Activated T-cell treated with anti-CD3 and anti-CD28 coated beads, Interleukin-2, amount 50 U/mL, for 24 hours (primary cell): ENCODE measurements around the gene ZRANB1.
"Not testable (repeated sequence)": the region's sequence is repeated elsewhere in the genome, so short reads cannot be mapped to it uniquely, and the experiment has no call there.

Source experiments
- DNase-seq: peaks from one replicate; pipeline ENCODE4 v3.0.0-alpha.2; 2020
- H3K27ac Mint-ChIP-seq: 2 replicates; pipeline ENCODE4 v1.8.0; 2020; ENCODE audit warnings: mild to moderate bottlenecking, mixed read lengths
- H3K27me3 Mint-ChIP-seq: 2 replicates; pipeline ENCODE4 v1.8.0; 2020; ENCODE audit warnings: mixed read lengths
- H3K36me3 Mint-ChIP-seq: 2 replicates; pipeline ENCODE4 v1.8.0; 2020; ENCODE audit warnings: low read depth, mixed read lengths
- H3K4me1 Mint-ChIP-seq: 2 replicates; pipeline ENCODE4 v1.8.0; 2020; ENCODE audit warnings: low read depth, mixed read lengths
- H3K4me3 Mint-ChIP-seq: 2 replicates; pipeline ENCODE4 v1.8.0; 2020; ENCODE audit warnings: mild to moderate bottlenecking, moderate library complexity, mixed read lengths
- H3K9me3 Mint-ChIP-seq: 2 replicates; pipeline ENCODE4 v1.8.0; 2020; ENCODE audit warnings: mixed read lengths

ZRANB1 gene

GRCh38 chr10:124914398-124914797 lies 27.5 kb upstream of the ZRANB1 start:
- H3K9me3 Mint-ChIP-seq, result not testable (repeated sequence)

GRCh38 chr10:124916098-124916584 lies 25.8 kb upstream of the ZRANB1 start:
- DNase-seq, result no peak
- H3K36me3 Mint-ChIP-seq, result peaks cover 22% of the 10 kb centered on the region
- H3K4me3 Mint-ChIP-seq, result peak overlapping the region; percentile 90
- peak overlapping the region; percentile 95 for H3K27ac Mint-ChIP-seq
- H3K9me3 Mint-ChIP-seq, result no peaks in the 10 kb centered on the region
- peaks cover 3% of the 10 kb centered on the region for H3K27me3 Mint-ChIP-seq
- H3K4me1 Mint-ChIP-seq, result peaks cover 36% of the 10 kb centered on the region

More at GRCh38 chr10:124914398-124914797, 27.5 kb upstream of the ZRANB1 start:
- DNase-seq, H3K27me3 Mint-ChIP-seq, H3K27ac Mint-ChIP-seq, H3K4me3 Mint-ChIP-seq: not testable (repeated sequence)
- H3K4me1 Mint-ChIP-seq, result peaks cover 23% of the 10 kb centered on the region
- H3K36me3 Mint-ChIP-seq, result peaks cover 18% of the 10 kb centered on the region

- Mint-ChIP-seq H3K4me3 (peak overlapping the region; percentile 90), H3K9me3 (no peaks in the 10 kb centered on the region), H3K4me1 (peaks cover 37% of the 10 kb centered on the region), H3K36me3 (peaks cover 23% of the 10 kb centered on the region), H3K27ac (peak overlapping the region; percentile 95), H3K27me3 (no peaks in the 10 kb centered on the region)
- peak; percentile 98 for DNase-seq
Measured at GRCh38 chr10:124916585-124917427, 25.1 kb upstream of the ZRANB1 start.

GRCh38 chr10:124917428-124918190 lies 24.3 kb upstream of the ZRANB1 start:
- peak overlapping the region; percentile 90 for H3K4me3 Mint-ChIP-seq
- peak overlapping the region; percentile 96 for H3K27ac Mint-ChIP-seq
- no peaks in the 10 kb centered on the region for H3K9me3 Mint-ChIP-seq
- H3K36me3 Mint-ChIP-seq, result peaks cover 24% of the 10 kb centered on the region
- no peaks in the 10 kb centered on the region for H3K27me3 Mint-ChIP-seq
- peaks cover 36% of the 10 kb centered on the region for H3K4me1 Mint-ChIP-seq
- DNase-seq, result peak; percentile 59

- Mint-ChIP-seq H3K4me3 (peak overlapping the region; percentile 90), H3K4me1 (peaks cover 36% of the 10 kb centered on the region), H3K27me3 (no peaks in the 10 kb centered on the region), H3K9me3 (no peaks in the 10 kb centered on the region), H3K27ac (peak overlapping the region; percentile 96), H3K36me3 (peaks cover 28% of the 10 kb centered on the region)
- no peak for DNase-seq
Measured at GRCh38 chr10:124918191-124918830, 23.6 kb upstream of the ZRANB1 start.

GRCh38 chr10:124918906-124919305 lies 23.0 kb upstream of the ZRANB1 start:
- H3K27ac Mint-ChIP-seq, result peak overlapping the region; percentile 44
- peaks cover 40% of the 10 kb centered on the region for H3K4me1 Mint-ChIP-seq
- peaks cover 31% of the 10 kb centered on the region for H3K36me3 Mint-ChIP-seq
- no peak for DNase-seq
- no peaks in the 10 kb centered on the region for H3K27me3 Mint-ChIP-seq
- H3K9me3 Mint-ChIP-seq, result no peaks in the 10 kb centered on the region
- peak overlapping the region; percentile 90 for H3K4me3 Mint-ChIP-seq

- Mint-ChIP-seq H3K27me3 (no peaks in the 10 kb centered on the region), H3K27ac (no peak overlapping the region), H3K4me1 (peaks cover 50% of the 10 kb centered on the region), H3K36me3 (peaks cover 35% of the 10 kb centered on the region), H3K9me3 (no peaks in the 10 kb centered on the region), H3K4me3 (no peak overlapping the region)
- DNase-seq, result no peak
Measured at GRCh38 chr10:124921261-124921660, 20.7 kb upstream of the ZRANB1 start.

- DNase-seq, result no peak
- Mint-ChIP-seq H3K36me3 (peaks cover 35% of the 10 kb centered on the region), H3K27ac (no peak overlapping the region), H3K9me3 (no peaks in the 10 kb centered on the region), H3K27me3 (no peaks in the 10 kb centered on the region), H3K4me1 (peaks cover 48% of the 10 kb centered on the region), H3K4me3 (no peak overlapping the region)
Measured at GRCh38 chr10:124923684-124924083, 18.2 kb upstream of the ZRANB1 start.

GRCh38 chr10:124926548-124926947 lies 15.4 kb upstream of the ZRANB1 start:
- peaks cover 34% of the 10 kb centered on the region for H3K4me1 Mint-ChIP-seq
- no peaks in the 10 kb centered on the region for H3K27me3 Mint-ChIP-seq
- no peak for DNase-seq
- H3K9me3 Mint-ChIP-seq, result no peaks in the 10 kb centered on the region
- no peak overlapping the region for H3K27ac Mint-ChIP-seq
- H3K4me3 Mint-ChIP-seq, result no peak overlapping the region
- H3K36me3 Mint-ChIP-seq, result peaks cover 41% of the 10 kb centered on the region

- no peaks in the 10 kb centered on the region for H3K27me3 Mint-ChIP-seq
- no peak for DNase-seq
- no peak overlapping the region for H3K4me3 Mint-ChIP-seq
- H3K27ac Mint-ChIP-seq, result no peak overlapping the region
- peaks cover 37% of the 10 kb centered on the region for H3K4me1 Mint-ChIP-seq
- H3K36me3 Mint-ChIP-seq, result peaks cover 42% of the 10 kb centered on the region
- H3K9me3 Mint-ChIP-seq, result no peaks in the 10 kb centered on the region
Measured at GRCh38 chr10:124928087-124928486, 13.8 kb upstream of the ZRANB1 start.

- Mint-ChIP-seq H3K4me1 (peaks cover 37% of the 10 kb centered on the region), H3K4me3 (no peak overlapping the region), H3K9me3 (no peaks in the 10 kb centered on the region), H3K36me3 (peaks cover 41% of the 10 kb centered on the region), H3K27ac (no peak overlapping the region), H3K27me3 (no peaks in the 10 kb centered on the region)
- DNase-seq, result no peak
Measured at GRCh38 chr10:124928545-124928944, 13.4 kb upstream of the ZRANB1 start.

GRCh38 chr10:124935946-124936345 lies 6.0 kb upstream of the ZRANB1 start:
- Mint-ChIP-seq H3K27ac (peak overlapping the region; percentile 3), H3K27me3 (no peaks in the 10 kb centered on the region), H3K9me3 (no peaks in the 10 kb centered on the region), H3K4me1 (peaks cover 50% of the 10 kb centered on the region), H3K36me3 (peaks cover 15% of the 10 kb centered on the region), H3K4me3 (no peak overlapping the region)
- no peak for DNase-seq

GRCh38 chr10:124936813-124937212 lies 5.1 kb upstream of the ZRANB1 start:
- Mint-ChIP-seq H3K9me3 (no peaks in the 10 kb centered on the region), H3K4me1 (peaks cover 52% of the 10 kb centered on the region), H3K36me3 (peaks cover 12% of the 10 kb centered on the region), H3K4me3 (no peak overlapping the region), H3K27me3 (no peaks in the 10 kb centered on the region), H3K27ac (no peak overlapping the region)
- DNase-seq, result no peak

GRCh38 chr10:124939290-124939689 lies 2.6 kb upstream of the ZRANB1 start:
- DNase-seq, result no peak
- peaks cover 23% of the 10 kb centered on the region for H3K36me3 Mint-ChIP-seq
- H3K4me1 Mint-ChIP-seq, result peaks cover 61% of the 10 kb centered on the region
- no peak overlapping the region for H3K4me3 Mint-ChIP-seq
- H3K27me3 Mint-ChIP-seq, result no peaks in the 10 kb centered on the region
- H3K9me3 Mint-ChIP-seq, result no peaks in the 10 kb centered on the region
- H3K27ac Mint-ChIP-seq, result no peak overlapping the region
